HepG2 (cell line): ENCODE data around the gene ACSF3. TPM values are rescaled to one million over a fixed set of nuclear protein-coding genes. Genes with fewer than 3 reads are reported as not detected.
A peak's percentile ranks its signal among the peaks of the same experiment; 100 is the strongest.

ENCODE experiments used
- CTCF ChIP-seq: sonication (generic); formaldehyde crosslinking; IDR thresholded peaks from 2 replicates; pipeline ENCODE4 v1.5.0; 2020; ENCODE audit warnings: mild to moderate bottlenecking, missing genetic modification reagents, moderate library complexity
- GMEB2 ChIP-seq: IDR thresholded peaks from 2 replicates; pipeline ENCODE4 v1.6.1; 2016; ENCODE audit warnings: missing biosample characterization, missing genetic modification reagents, low read depth
- HNF1B ChIP-seq: sonication (generic); formaldehyde crosslinking; IDR thresholded peaks from 2 replicates; pipeline ENCODE4 v1.5.1; 2020; ENCODE audit warnings: mild to moderate bottlenecking, moderate library complexity, missing genetic modification reagents
- HNRNPLL ChIP-seq: fragments of 200-400 bp; formaldehyde crosslinking; IDR thresholded peaks from 2 replicates; pipeline ENCODE4 v1.6.1; 2017; ENCODE audit warnings: mild to moderate bottlenecking, low read depth, low read length; ENCODE audit not compliant: poor library complexity, severe bottlenecking
- KDM3A ChIP-seq: IDR thresholded peaks from 2 replicates; pipeline ENCODE4 v1.6.1; 2018; ENCODE audit warnings: low read depth, missing compliant biosample characterization
- MAFK ChIP-seq, 2 experiments: IDR thresholded peaks in 1 of 2; conservative IDR thresholded peaks in 1 of 2; 2 replicates each; pipeline ENCODE4 v1.6.1; 2011; ENCODE audit warnings: improper control_type of control experiment in 2 of 2, low read length in 2 of 2
- MTA1 ChIP-seq: sonication (generic); formaldehyde crosslinking; IDR thresholded peaks from 2 replicates; pipeline ENCODE4 v1.4.0; 2020; ENCODE audit warnings: missing genetic modification reagents, mild to moderate bottlenecking, borderline replicate concordance
- NCOA1 ChIP-seq: sonication (generic); formaldehyde crosslinking; IDR thresholded peaks from 2 replicates; pipeline ENCODE4 v1.9.0; 2021; ENCODE audit warnings: missing genetic modification reagents
- NFKB2 ChIP-seq: sonication (generic); formaldehyde crosslinking; IDR thresholded peaks from 2 replicates; pipeline ENCODE4 v1.4.0; 2020; ENCODE audit warnings: missing genetic modification reagents, borderline replicate concordance
- NR3C1 ChIP-seq: sonication (generic); formaldehyde crosslinking; IDR thresholded peaks from 2 replicates; pipeline ENCODE4 v1.4.0; 2020; ENCODE audit warnings: missing genetic modification reagents
- POGZ ChIP-seq: sonication (generic); formaldehyde crosslinking; IDR thresholded peaks from 2 replicates; pipeline ENCODE4 v1.4.0; 2020; ENCODE audit warnings: mild to moderate bottlenecking, missing genetic modification reagents
- SIN3B ChIP-seq: fragments of 150-350 bp; IDR thresholded peaks from 2 replicates; pipeline ENCODE4 v1.6.1; 2014; ENCODE audit warnings: low read length
- SMARCE1 ChIP-seq: fragments of 450-650 bp; IDR thresholded peaks from 2 replicates; pipeline ENCODE4 v1.6.1; 2017; ENCODE audit warnings: borderline replicate concordance
- SNAI1 ChIP-seq: sonication (generic); formaldehyde crosslinking; IDR thresholded peaks from 2 replicates; pipeline ENCODE4 v1.5.0; 2020; ENCODE audit warnings: mild to moderate bottlenecking, missing genetic modification reagents, borderline replicate concordance
- TBL1XR1 ChIP-seq: fragments of 150-350 bp; IDR thresholded peaks from 2 replicates; pipeline ENCODE4 v1.6.1; 2014; ENCODE audit warnings: borderline replicate concordance, low read length; ENCODE audit not compliant: partially characterized antibody
- ZEB1 ChIP-seq: IDR thresholded peaks from 2 replicates; pipeline ENCODE4 v1.6.1; 2012; ENCODE audit warnings: mild to moderate bottlenecking, low read depth, inconsistent platforms; ENCODE audit not compliant: insufficient replicate concordance
- ZFP37 ChIP-seq: sonication (generic); formaldehyde crosslinking; IDR thresholded peaks from 2 replicates; pipeline ENCODE4 v1.4.0; 2020; ENCODE audit warnings: missing genetic modification reagents, borderline replicate concordance
- ZNF263 ChIP-seq: sonication (generic); formaldehyde crosslinking; IDR thresholded peaks from 2 replicates; pipeline ENCODE4 v1.4.0; 2020; ENCODE audit warnings: missing genetic modification reagents
- ZNF572 ChIP-seq: sonication (generic); formaldehyde crosslinking; IDR thresholded peaks from 2 replicates; pipeline ENCODE4 v1.5.1; 2020; ENCODE audit warnings: mild to moderate bottlenecking, missing genetic modification reagents
- ZNF609 ChIP-seq: sonication (generic); formaldehyde crosslinking; IDR thresholded peaks from 2 replicates; pipeline ENCODE4 v1.4.0; 2020; ENCODE audit warnings: mild to moderate bottlenecking, missing genetic modification reagents, borderline replicate concordance
- polyA plus RNA-seq, 8 experiments: library from polyadenylated mRNA; depleted of rRNA in 3 of 8; stranded (reverse) in 7 of 8; unstranded in 1 of 8; fragments of >200 nt; fragmentation: Illumina TruSeq in 4 of 8; extraction: Trizol in 4 of 8; gene quantifications; 2 replicates each; pipeline versions ENCODE4 v1.2.1 to v1.2.3, GENCODE V29; 2011 to 2016; ENCODE audit warnings: low read depth in 4 of 8, missing spikeins in 1 of 8, mixed read lengths in 1 of 8; ENCODE audit not compliant: insufficient read depth in 1 of 8
- total RNA-seq, 5 experiments: library from RNA; depleted of rRNA; stranded (reverse); fragments of >200 nt; fragmentation: Illumina TruSeq; extraction: Trizol; gene quantifications; 2 replicates each; pipeline ENCODE4 v1.2.3, GENCODE V29; 2016; ENCODE audit warnings: low read depth in 1 of 5

Gene ACSF3
- total and polyA plus RNA-seq, 2 of the 13 experiments (the other 11 are each of a cell fraction or from before 2014, with no cell fraction given): 14.9 to 30.6 TPM

- TF ChIP-seq ZNF609 (CRISPR knock-in tag): no peak
- no peak for TF ChIP-seq NCOA1 (CRISPR knock-in tag)
- no peak for TF ChIP-seq ZFP37 (CRISPR knock-in tag)
- no peak for TF ChIP-seq CTCF (CRISPR knock-in tag)
- no peak for TF ChIP-seq NR3C1 (CRISPR knock-in tag)
- TF ChIP-seq MTA1 (CRISPR knock-in tag): no peak
- no peak for TF ChIP-seq NFKB2 (CRISPR knock-in tag)
- TF ChIP-seq SMARCE1: no peak
- no peak for TF ChIP-seq ZNF572
- TF ChIP-seq MAFK (conservative IDR thresholded peaks at IDR 0.05 in 1 of 2, IDR thresholded peaks at IDR 0.05 in 1 of 2; ENCODE audit: low read length in 2 of 2): no peak
- no peak for TF ChIP-seq TBL1XR1
- peak; percentile 85 for TF ChIP-seq HNRNPLL
- no peak for TF ChIP-seq KDM3A (CRISPR knock-in tag)
- no peak for TF ChIP-seq SIN3B
- TF ChIP-seq ZEB1: peak; percentile 88
- TF ChIP-seq HNF1B (CRISPR knock-in tag): no peak
- no peak for TF ChIP-seq POGZ (CRISPR knock-in tag)
- TF ChIP-seq ZNF263 (CRISPR knock-in tag): no peak
- TF ChIP-seq SNAI1: no peak
- TF ChIP-seq GMEB2 (CRISPR knock-in tag): no peak
Observed at GRCh38 chr16:89201439-89202377, 108.1 kb downstream of the ACSF3 start (continued).
